Daoy (cell line): ENCODE results near the gene NEU4. TPM values are rescaled to one million over a fixed set of nuclear protein-coding genes. Genes with fewer than 3 reads are reported as not detected.
"Not testable (repeated sequence)": the region's sequence is repeated elsewhere in the genome, so short reads cannot be mapped to it uniquely, and the experiment has no call there.

Experiments used
- DNase-seq: peaks from one replicate; pipeline ENCODE4 v3.0.0-alpha.2; 2015; ENCODE audit warnings: low read depth
- total RNA-seq: library from RNA; depleted of rRNA; stranded (reverse); fragments of >200 nt; shearing (Covaris generic); gene quantifications from 2 replicates; pipeline ENCODE4 v1.2.3, GENCODE V29; 2014

The NEU4 gene
- total RNA-seq, 1 experiment from 2014 or later = not detected

DNA sequence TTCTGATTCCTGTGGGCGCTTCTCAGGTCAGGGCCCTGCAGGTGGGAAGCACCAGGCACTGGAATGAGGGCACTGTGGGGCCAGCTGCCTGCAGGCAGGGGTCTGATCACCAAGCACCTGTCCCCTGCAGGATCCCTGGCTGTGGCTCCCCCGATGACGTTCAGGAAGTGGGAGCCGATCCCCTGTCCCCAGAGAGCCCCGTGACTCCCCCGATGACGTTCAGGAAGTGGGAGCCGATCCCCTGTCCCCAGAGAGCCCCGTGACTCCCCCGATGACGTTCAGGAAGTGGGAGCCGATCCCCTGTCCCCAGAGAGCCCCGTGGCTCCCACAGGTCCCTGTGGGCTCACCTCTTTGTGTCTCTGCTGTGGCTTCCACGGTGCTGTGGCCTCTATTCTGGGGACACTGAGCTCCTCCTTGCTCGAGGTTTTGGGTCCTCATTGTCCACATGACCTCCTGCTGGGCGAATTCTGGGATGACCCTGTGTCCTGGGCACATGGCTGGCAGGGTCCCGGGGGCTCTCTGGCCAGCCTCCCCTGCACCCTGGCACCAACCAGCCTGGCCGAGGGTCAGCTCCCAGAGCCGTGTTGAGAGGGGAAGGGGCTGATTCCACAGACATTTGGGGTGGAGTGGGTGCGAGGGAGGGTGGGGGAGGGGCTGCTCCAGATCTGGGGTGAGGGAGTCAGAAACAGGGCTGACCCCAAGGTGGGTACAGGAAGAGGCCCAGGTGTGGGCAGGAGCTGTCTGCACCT, 4.8 kb downstream of the NEU4 start:
- DNase-seq = no peak

DNA sequence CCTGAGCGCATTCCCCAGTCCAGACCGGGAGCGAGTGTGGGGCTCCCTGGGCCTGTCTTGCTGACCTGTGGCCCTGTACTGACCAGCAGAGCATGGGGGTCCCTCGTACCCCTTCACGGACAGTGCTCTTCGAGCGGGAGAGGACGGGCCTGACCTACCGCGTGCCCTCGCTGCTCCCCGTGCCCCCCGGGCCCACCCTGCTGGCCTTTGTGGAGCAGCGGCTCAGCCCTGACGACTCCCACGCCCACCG, 5.3 kb downstream of the NEU4 start:
- DNase-seq = no peak

DNA sequence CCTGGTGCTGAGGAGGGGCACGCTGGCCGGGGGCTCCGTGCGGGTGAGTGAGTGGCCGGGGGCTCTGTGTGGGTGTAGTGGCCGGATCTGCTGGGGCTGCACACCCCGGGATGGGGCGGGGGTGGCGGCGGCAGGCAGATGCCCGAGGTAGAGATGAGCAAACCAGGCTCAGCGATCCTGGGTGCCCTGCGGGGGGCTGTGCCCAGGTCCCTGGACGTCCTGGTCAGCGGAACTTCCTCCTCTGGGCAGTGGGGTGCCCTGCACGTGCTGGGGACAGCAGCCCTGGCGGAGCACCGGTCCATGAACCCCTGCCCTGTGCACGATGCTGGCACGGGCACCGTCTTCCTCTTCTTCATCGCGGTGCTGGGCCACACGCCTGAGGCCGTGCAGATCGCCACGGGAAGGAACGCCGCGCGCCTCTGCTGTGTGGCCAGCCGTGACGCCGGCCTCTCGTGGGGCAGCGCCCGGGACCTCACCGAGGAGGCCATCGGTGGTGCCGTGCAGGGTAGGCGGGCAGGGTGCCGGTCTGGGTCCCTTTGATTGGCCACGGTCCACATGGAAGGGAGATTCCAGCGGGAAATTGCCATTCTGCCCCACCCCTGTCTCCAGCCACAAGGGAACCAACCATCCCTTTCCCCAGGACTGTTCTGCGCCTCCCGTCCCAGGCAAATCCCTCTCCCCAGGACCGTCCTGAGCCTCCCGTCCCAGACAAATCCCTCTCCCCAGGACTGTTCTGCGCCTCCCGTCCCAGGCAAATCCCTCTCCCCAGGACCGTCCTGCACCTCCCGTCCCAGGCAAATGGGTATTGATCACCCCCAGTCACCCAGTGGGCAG, 5.9 kb downstream of the NEU4 start:
- no peak for DNase-seq

DNA sequence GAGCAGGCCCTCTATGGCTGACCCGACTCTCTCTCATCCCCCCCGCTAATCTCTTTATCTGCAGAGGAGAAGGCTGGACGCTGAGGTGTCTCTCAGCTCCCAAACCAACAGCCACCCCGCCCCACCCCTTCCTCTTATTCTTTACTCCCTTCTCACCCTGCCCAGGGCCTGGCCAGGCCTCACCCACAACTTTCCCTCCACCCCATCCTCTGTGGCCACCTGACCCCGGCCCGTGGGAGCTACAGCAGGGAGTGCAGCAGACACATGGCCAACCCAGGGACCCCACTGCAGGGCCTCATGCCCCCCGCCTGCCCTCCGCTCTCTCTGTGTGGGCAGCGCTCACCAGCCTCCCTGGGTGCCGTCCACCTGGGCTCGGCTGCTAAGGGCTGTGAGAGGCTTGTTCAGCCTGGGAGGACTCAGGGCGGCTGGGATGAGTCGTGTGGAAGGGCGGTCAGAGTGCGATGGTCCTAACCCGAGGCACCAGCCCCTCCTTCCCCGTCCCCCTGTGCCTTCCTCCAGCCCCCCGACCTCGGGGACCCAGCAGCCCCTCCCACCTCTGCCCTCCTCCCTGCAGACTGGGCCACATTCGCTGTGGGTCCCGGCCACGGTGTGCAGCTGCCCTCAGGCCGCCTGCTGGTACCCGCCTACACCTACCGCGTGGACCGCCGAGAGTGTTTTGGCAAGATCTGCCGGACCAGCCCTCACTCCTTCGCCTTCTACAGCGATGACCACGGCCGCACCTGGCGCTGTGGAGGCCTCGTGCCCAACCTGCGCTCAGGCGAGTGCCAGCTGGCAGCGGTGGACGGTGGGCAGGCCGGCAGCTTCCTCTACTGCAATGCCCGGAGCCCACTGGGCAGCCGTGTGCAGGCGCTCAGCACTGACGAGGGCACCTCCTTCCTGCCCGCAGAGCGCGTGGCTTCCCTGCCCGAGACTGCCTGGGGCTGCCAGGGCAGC, 6.8 kb downstream of the NEU4 start:
- no peak for DNase-seq

DNA sequence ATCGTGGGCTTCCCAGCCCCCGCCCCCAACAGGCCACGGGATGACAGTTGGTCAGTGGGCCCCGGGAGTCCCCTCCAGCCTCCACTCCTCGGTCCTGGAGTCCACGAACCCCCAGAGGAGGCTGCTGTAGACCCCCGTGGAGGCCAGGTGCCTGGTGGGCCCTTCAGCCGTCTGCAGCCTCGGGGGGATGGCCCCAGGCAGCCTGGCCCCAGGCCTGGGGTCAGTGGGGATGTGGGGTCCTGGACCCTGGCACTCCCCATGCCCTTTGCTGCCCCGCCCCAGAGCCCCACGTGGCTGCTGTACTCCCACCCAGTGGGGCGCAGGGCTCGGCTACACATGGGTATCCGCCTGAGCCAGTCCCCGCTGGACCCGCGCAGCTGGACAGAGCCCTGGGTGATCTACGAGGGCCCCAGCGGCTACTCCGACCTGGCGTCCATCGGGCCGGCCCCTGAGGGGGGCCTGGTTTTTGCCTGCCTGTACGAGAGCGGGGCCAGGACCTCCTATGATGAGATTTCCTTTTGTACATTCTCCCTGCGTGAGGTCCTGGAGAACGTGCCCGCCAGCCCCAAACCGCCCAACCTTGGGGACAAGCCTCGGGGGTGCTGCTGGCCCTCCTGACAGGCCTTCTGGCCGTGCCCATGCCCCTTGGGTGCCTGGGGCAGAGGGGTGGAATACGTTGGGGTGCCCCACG, 7.6 kb downstream of the NEU4 start:
- DNase-seq = no peak

DNA sequence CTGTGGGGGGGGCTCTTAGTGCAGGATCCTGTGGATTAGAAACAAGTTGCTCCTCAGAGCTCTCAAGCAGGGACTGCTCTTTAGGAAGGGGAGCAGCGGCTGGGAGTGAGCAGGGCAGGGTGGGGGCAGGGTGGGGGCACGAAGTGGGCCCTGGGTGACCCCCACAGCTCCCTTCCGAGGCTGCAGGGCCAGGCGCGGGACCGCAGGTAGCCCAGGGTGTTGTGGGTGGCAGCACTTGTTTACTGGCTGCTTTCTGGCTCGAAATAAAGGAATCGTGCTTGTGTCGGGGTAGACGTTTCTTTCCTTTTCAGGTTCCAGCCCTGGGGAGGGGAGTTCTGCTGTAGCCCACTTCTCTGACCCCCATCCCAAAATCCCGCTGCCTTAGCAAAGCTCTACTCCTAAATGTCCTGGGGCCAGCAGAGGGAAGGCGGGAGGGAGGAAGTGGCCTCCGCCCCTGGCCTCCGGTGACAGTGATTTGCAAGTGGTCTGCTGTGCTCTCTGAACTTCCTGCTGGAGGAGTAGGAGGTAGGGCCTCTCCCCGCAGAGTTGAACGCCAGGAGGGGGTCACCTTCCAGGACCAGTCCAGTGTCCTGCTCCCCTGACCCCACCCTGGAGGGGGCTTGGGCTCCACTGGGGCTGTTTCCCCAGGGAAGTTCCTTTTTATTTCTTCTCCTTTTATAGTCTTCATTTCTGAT, 8.3 kb downstream of the NEU4 start:
- DNase-seq = no peak

DNA sequence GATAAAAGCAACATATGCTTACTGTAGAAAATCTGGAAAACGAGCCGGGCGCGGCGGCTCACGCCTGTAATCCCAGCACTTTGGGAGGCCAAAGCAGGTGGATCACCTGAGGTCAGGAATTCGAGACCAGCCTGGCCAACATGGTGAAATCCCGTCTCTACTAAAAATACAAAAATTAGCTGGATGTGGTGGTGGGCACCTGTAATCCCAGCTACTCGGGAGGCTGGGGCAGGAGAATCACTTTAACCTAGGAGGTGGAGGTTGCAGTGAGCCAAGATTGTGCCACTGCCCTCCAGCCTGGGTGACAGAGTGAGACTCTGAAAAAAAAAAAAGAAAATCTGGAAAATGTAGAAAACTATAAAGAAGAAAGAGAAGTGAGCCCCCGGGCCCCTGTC, 8.8 kb downstream of the NEU4 start:
- DNase-seq = not testable (repeated sequence)

DNA sequence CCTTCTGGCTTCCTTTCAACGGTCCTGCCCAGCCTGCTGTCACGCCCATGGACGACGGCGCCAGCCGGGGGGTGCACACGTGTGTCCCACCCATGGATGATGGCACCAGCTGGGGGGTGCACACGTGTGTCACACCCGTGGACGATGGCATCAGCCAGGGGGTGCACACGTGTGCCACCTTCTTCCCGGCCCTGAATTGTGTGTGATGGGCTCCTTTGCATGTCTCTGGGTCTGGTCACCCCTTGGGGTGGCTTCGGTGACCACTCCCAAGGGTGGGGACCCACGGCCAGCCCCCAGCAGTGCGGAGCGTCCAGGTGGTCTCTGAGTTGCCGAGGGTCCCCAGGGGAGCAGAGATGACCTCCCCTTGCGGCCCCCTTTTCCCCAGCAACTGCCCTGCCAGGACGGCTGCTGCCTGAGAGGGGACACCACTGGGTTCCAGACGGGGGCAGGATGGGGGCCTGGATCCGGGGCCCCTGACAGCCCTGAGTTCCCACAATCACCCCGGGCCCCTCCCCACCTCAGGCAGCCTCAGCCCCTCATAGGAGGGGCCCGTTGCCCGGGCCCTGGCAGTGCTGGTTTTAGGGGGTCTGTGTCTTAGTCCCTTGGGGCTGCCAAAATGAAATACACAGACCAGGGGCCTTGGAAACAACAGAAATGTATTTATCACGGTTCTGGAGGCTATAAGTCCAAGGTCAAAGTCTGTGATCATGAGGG, 9.4 kb downstream of the NEU4 start:
- no peak for DNase-seq

DNA sequence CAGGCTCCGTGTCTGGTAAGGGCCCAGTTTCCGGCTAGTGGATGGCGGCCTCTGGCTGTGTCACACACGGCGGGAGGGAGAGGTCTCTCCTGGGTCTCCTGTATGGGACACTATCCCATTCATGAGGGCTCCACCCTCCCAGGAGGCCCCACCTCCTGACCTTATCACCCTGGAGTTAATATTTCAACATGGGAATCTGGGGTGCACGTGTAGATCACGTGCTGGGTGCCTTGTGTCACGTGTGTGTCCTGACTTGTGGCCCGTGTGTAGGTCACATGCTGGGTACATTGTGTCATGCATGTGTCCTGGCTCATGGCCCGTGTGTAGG, 9.9 kb downstream of the NEU4 start:
- DNase-seq = no peak

DNA sequence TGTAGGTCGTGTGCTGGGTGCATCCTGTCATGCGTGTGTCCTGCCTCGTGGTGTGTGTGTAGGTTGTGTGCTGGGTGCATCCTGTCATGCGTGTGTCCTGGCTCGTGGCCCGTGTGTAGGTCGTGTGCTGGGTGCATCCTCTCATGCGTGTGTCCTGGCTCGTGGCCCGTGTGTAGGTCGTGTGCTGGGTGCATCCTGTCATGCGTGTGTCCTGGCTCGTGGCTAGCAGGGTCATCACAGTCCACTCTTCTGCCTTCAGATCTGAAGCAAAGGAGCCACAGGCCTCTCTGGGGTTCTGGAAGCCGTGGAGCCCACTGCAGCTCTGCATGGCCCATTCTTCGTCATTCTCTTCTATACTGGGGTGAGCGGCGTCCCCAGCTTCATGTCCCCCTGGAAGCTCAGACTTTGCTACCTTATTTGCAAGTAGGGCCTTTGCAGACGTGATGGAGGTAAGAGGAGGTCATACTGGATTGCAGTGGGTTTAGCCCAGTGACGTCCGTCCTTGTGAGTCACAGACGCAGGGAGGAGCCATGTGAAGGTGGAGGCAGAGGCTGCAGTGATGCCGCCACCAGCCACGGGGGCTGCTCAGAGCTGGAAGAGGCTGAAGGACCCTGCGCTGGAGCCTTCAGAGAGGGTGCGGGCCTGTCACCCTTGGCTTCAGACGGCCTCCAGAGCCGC, 11.1 kb downstream of the NEU4 start:
- not testable (repeated sequence) for DNase-seq

DNA sequence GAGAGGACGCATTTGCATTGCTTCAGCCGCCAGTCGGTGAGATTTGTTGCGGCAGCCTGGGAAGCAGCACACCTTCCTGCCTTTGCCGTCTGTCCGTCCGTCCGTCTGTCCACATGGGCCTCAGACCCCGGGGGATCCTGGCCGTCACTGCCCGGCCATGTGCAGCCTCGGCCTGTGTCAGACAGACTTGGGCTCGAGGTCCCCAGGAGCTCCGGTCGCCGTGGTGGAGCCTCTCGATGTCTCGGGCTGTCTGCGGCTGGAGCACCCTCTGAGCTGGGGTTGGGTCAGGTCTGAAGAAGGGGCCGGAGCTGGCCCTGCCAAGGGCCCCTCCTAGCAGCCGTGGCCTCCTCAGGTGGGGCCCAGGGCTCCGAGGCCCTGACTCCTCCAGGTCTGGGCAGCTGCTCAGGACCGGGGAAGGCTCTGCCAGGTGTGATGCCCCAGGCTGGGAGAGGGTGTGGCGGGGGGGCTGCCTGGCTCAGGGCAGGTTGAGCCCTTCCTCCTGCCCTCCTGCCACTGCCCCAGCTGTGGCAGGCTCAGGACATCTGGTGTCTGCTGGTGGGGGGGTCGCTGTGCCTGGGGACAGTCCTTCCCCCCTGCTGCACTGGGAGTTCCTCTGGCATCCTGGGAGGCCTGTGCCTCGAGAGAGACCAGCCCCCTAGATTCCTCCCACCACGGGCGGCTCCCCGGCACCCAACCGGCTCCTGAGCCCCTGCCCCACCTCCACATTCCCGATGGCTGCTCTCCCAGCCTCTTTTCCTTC, 11.8 kb downstream of the NEU4 start:
- no peak for DNase-seq

DNA sequence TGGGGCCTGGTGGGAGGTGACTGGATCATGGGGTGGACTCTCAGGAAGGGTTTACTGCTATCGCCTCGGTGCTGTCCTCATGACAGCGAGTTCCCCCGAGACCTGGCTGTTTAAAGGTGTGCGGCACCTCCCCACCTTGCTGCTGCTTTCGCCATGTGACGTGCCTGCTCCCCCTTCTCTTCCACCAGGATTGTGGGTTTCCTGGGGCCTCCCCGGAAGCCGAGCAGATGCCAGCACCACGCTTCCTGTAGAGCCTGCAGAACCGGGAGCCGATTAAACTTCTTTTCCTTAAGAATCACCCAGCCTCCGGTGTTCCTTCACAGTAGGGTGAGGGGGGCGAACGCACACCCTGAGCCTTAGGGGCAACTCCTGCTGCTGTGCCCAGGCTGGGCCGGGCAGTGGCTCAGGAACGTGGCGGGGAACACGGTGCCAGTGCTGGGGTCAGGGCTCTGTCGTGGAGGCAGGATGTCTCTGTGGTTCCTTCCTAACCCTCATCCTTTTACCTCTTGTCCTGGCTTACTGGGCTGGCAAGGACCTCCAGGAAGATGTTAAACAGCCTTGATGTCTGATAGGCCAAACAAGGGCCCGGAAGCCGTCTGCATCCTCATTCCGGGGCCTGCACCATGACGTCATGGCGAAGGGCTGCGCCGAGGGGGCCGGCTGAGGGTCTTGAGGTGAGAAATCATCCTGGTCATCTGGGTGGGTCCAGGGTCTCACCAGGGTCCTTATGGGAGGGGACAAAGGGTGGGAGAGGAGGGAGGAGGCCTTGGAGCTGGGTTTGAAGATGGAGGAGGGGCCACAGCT, 12.7 kb downstream of the NEU4 start:
- DNase-seq = no peak

DNA sequence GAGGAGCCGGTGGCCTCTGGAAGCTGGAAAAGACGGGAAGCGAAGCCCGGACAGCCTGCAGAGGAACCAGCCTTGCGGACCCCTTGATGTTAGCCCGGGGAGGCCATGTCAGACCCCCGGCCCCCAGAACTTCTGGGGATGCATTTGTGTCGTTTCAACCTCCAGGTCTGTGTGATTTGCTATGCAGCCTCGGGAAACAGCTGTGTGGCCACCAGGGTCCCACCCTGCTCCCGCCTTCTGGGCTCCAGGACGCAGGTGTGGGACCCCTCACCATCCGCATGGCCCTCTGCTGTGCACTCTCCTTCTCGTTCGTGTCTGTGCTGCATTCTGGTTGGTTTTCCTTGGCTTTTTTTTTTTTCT, 13.3 kb downstream of the NEU4 start:
- DNase-seq = no peak

DNA sequence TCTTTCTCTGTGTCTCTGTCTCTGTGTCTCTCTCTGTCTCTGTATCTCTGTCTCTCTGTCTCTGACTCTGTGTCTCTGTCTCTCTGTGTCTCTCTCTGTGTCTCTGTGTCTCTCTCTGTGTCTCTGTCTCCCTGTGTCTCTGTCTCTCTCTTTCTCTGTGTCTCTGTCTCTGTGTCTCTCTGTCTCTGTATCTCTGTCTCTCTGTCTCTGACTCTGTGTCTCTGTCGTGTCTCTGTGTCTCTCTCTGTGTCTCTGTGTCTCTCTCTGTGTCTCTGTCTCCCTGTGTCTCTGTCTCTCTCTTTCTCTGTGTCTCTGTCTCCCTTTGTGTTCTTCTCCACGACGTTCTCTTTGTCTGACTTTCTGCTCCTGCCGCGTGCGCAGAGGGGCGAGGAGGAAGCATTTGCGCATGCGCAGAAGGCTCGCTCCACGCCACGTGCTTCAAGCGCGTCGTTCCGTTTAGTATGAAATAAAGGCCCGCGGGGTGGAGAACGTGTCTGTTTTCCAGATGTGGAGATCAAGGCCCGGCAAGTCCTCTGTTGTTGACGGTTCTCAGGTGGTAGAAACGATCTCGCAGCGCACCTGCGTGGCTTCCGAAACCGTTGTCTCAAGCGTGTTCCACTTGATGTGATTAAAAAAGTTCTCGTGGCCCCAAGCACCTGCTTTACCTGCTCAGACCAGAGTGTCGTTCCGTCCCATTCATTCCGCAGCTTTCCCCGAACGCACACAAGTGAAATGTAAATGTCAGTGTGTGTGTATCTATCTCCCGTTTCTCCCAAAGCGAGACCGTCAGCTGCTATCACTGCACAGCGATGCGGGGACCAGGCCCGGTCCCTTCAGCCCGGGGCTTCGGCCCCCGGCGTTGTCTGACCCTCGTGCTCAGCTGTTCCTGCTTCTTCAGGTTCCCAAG, 14.8 kb downstream of the NEU4 start:
- DNase-seq = not testable (repeated sequence)

DNA sequence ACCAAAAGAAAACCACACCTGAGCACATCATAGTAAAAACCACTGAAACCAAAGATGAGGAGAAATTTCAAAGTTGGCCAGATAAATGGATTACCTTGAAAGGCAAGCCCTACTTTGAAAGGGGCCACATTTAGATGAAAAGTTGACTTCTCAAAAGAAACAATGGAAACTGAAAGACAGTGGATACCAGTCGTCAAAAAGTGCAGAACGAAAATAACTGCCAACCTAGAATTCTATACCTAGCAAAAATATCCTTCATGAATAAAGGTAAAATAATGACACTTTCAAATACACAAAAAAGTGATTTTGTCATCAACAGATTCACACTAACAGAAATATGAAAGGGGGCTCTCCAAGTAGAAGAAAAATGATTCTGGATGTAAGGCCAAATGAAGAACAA, 18.4 kb downstream of the NEU4 start:
- no peak for DNase-seq

DNA sequence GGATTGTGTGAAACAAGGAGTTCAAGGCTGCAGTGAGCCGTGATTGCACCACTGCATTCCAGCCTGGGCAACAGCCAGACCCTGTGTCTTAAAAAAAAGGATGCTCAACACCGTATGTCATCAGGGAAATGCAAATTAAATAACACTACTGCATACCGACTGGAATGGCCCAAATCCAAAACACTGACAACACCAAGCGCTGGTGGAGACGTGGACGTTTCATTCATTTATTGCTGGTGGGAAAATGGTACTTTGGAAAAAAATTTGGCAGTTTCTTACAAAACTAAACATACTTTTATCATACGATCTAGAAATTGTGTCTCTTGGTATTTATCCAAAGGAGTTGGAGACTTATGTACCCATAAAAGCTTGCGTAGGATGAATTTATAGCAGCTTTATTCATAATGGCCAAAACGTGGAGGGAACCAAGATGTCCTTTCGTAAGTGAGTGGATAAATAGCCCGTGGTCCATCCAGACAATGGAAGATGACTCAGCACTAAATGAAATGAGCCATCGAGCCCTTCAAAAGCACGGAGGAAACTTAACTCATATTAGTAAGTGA, 24.2 kb downstream of the NEU4 start:
- DNase-seq = no peak
